ENCODE data around the gene CARNS1. TPM values are rescaled to one million over a fixed set of nuclear protein-coding genes. Genes with fewer than 3 reads are reported as not detected.

The CARNS1 gene
- 0.88 and 1.1 TPM in 2 replicates for total RNA-seq (2021)
- long read RNA-seq = 0 reads

GRCh38 chr11:67415501-67416304 is at the start of gene CARNS1:
CARNS1 (plus strand) TSS chr11:67415678; CDS start chr11:67416200, 522 bp downstream.
- Histone ChIP-seq H3K27me3 (ENCODE audit: insufficient read depth, low read length) (no peaks in the 10 kb centered on the region), H4K91ac (ENCODE audit: insufficient read length, low read depth, low read length) (no peak within 1 kb of the TSS), H3K9me3 (ENCODE audit: control insufficient read depth, low read depth, low read length) (no peaks in the 10 kb centered on the region), H2BK15ac (ENCODE audit: low read depth, low read length) (no peak within 1 kb of the TSS), H2AFZ (ENCODE audit: low read length) (no peak within 1 kb of the TSS), H3K18ac (ENCODE audit: insufficient read length, low read depth, low read length) (no peak within 1 kb of the TSS), H3K79me1 (ENCODE audit: insufficient read depth, low read depth, low read length, poor library complexity, severe bottlenecking) (no peaks in the 10 kb centered on the region), H4K8ac (replicated peaks; ENCODE audit: insufficient read length, low read depth, low read length) (no peak within 1 kb of the TSS), H3K14ac (ENCODE audit: insufficient read depth, low read length) (no peak within 1 kb of the TSS), H2BK12ac (ENCODE audit: insufficient read length, low read depth, low read length) (no peak within 1 kb of the TSS), H2BK5ac (ENCODE audit: insufficient read length, low read length) (no peak within 1 kb of the TSS), H3K4me1 (ENCODE audit: insufficient read depth, low read length) (no peaks in the 10 kb centered on the region), H2AK5ac (ENCODE audit: insufficient read length, low read length) (no peak within 1 kb of the TSS), H2BK120ac (ENCODE audit: low read depth, low read length, poor library complexity, severe bottlenecking) (no peak within 1 kb of the TSS), H3K23me2 (ENCODE audit: insufficient read length, low read depth, low read length, poor library complexity, severe bottlenecking) (no peaks in the 10 kb centered on the region), H3K56ac (ENCODE audit: insufficient read length, low read depth, low read length) (no peak within 1 kb of the TSS), H3K4ac (ENCODE audit: low read depth, low read length) (no peak within 1 kb of the TSS), H3T11ph (ENCODE audit: low read length) (no peak within 1 kb of the TSS), H2BK20ac (ENCODE audit: low read depth, low read length, poor library complexity, severe bottlenecking) (no peak within 1 kb of the TSS), H4K5ac (ENCODE audit: insufficient read length, low read depth, low read length) (no peak within 1 kb of the TSS), H3K79me2 (ENCODE audit: insufficient read depth, low read length) (no peaks in the 10 kb centered on the region), H3K27ac (ENCODE audit: insufficient read length, low read depth, low read length) (no peak within 1 kb of the TSS), H3K9ac (ENCODE audit: extremely low read depth, insufficient read length, low read length) (no peak within 1 kb of the TSS), H3K4me2 (ENCODE audit: insufficient read depth, insufficient read length, low read length) (peak within 1 kb of the TSS; percentile 44), H4K20me1 (ENCODE audit: control insufficient read depth, insufficient read depth, insufficient read length) (no peaks in the 10 kb centered on the region), H3K23ac (ENCODE audit: insufficient read length, low read depth, low read length) (no peak within 1 kb of the TSS)
- no peak for TF ChIP-seq CTCF (conservative IDR thresholded peaks at IDR 0.05)
- H3K27ac Mint-ChIP-seq = peak within 1 kb of the TSS in 1 of 3 experiments; percentile 72; a peak in 2 of 7 replicates
- H3K4me1 Mint-ChIP-seq = peaks cover 18 to 26% of the 10 kb centered on the region in 2 experiments
- H3K36me3 Mint-ChIP-seq (ENCODE audit: insufficient read depth in 1 of 3, low read depth in 3 of 3) = peaks cover 0 to 1% (median 0%) of the 10 kb centered on the region in 3 experiments; a peak in 1 of 7 replicates
- H3K9me3 Mint-ChIP-seq = no peaks in the 10 kb centered on the region; a peak in 1 of 5 replicates
- peaks cover 49% of the 10 kb centered on the region for H3K27me3 Mint-ChIP-seq (ENCODE audit: low read depth)
- WGBS (ENCODE audit: extremely low coverage, insufficient read length, low lambda C conversion rate) = no CpG with 5 or more reads among the region's 67 CpGs
- DNase-seq = peak; percentile 76
- peak within 1 kb of the TSS; percentile 66 to 85 for H3K4me3 Mint-ChIP-seq
